Retinal pigment epithelial cell (primary cell): Measurements from ENCODE around the gene FNTB.

Experiments used
- DNase-seq: peaks from one replicate; pipeline ENCODE4 v3.0.0-alpha.2; 2010; ENCODE audit warnings: low read depth
- H3K4me3 ChIP-seq: 2 replicates; pipeline ENCODE4 v1.5.1; 2011; ENCODE audit warnings: mild to moderate bottlenecking, low read length, control low read depth, moderate library complexity
- CTCF ChIP-seq: conservative IDR thresholded peaks from 2 replicates; pipeline ENCODE4 v1.5.1; 2011; ENCODE audit warnings: low read depth, low read length, control low read depth, inconsistent platforms

Gene FNTB

GRCh38 chr14:65103150-65103760 is 116.6 kb downstream of the FNTB start:
- no peak for DNase-seq
- TF ChIP-seq CTCF = no peak

GRCh38 chr14:65104791-65105190 is 118.1 kb downstream of the FNTB start:
- H3K4me3 ChIP-seq = no peak overlapping the region
- no peak for TF ChIP-seq CTCF
- no peak for DNase-seq

More at GRCh38 chr14:65103150-65103760, 116.6 kb downstream of the FNTB start:
- H3K4me3 ChIP-seq = peak overlapping the region; percentile 80

- H3K4me3 ChIP-seq = no peak overlapping the region
- DNase-seq = no peak
- no peak for TF ChIP-seq CTCF
These were observed 119.6 kb downstream of the FNTB start for GRCh38 chr14:65106316-65106715.

GRCh38 chr14:65106736-65107135 is 120.0 kb downstream of the FNTB start:
- TF ChIP-seq CTCF = no peak
- DNase-seq = no peak
- no peak overlapping the region for H3K4me3 ChIP-seq

GRCh38 chr14:65107200-65107599 is 120.5 kb downstream of the FNTB start:
- DNase-seq = no peak
- H3K4me3 ChIP-seq = no peak overlapping the region
- TF ChIP-seq CTCF = no peak

GRCh38 chr14:65109357-65109756 is 122.7 kb downstream of the FNTB start:
- TF ChIP-seq CTCF = no peak
- no peak overlapping the region for H3K4me3 ChIP-seq
- DNase-seq = no peak

- H3K4me3 ChIP-seq = no peak overlapping the region
- no peak for DNase-seq
- no peak for TF ChIP-seq CTCF
These were observed 123.8 kb downstream of the FNTB start for GRCh38 chr14:65110525-65110924.
